Activated CD8-positive, alpha-beta T cell treated with anti-CD3 and anti-CD28 coated beads, Interleukin-2, amount 10 ng/mL, durations not matched to agents 7 days and 5 days (primary cell): Measurements from ENCODE around the gene MECP2. TPM values are rescaled to one million over a fixed set of nuclear protein-coding genes. Genes with fewer than 3 reads are reported as not detected.
A peak's percentile ranks its signal among the peaks of the same experiment; 100 is the strongest.

ENCODE experiments used
- ATAC-seq: fragments of 150-1000 bp; cut with Tn5 transposase; one replicate; pipeline ENCODE4 v1.10.0; 2021; ENCODE audit warnings: moderate library complexity
- CTCF ChIA-PET: fragments of 350-600 bp; sonication (Branson Sonifier 250); formaldehyde crosslinking; loops from one replicate; lab custom pipeline; 2021; ENCODE audit warnings: antibody characterized with exemption; lab: Charles Lee
- POLR2A ChIA-PET: fragments of 350-600 bp; sonication (Branson Sonifier 250); formaldehyde crosslinking; loops from one replicate; lab custom pipeline; 2021; ENCODE audit warnings: antibody characterized with exemption; lab: Charles Lee
- DNase-seq: peaks from one replicate; pipeline ENCODE4 v3.0.0-alpha.2; 2020
- H3K27ac Mint-ChIP-seq: one replicate; pipeline ENCODE4 v1.8.0; 2021; ENCODE audit warnings: mild to moderate bottlenecking, mixed read lengths
- H3K27me3 Mint-ChIP-seq: one replicate; pipeline ENCODE4 v1.8.0; 2021; ENCODE audit warnings: low read depth, mixed read lengths
- H3K36me3 Mint-ChIP-seq: one replicate; pipeline ENCODE4 v1.8.0; 2021; ENCODE audit warnings: low read depth, mixed read lengths
- H3K4me1 Mint-ChIP-seq: one replicate; pipeline ENCODE4 v1.8.0; 2021; ENCODE audit warnings: low read depth, mixed read lengths
- H3K4me3 Mint-ChIP-seq: one replicate; pipeline ENCODE4 v1.8.0; 2021; ENCODE audit warnings: mild to moderate bottlenecking, mixed read lengths
- H3K9me3 Mint-ChIP-seq: one replicate; pipeline ENCODE4 v1.8.0; 2022; ENCODE audit warnings: mixed read lengths; ENCODE audit not compliant: insufficient read depth
- total RNA-seq, 2 experiments: library from RNA; stranded (reverse); gene quantifications; one replicate each; pipeline ENCODE4 v1.2.3, GENCODE V29; 2021

The MECP2 gene
- total RNA-seq, 2 experiments from 2014 or later, result 65.4 to 65.5 TPM

GRCh38 chrX:154013614-154014360 is 83.7 kb downstream of the MECP2 start:
- H3K9me3 Mint-ChIP-seq, result no peaks in the 10 kb centered on the region
- H3K4me1 Mint-ChIP-seq, result peaks cover 21% of the 10 kb centered on the region
- CTCF ChIA-PET, result interaction anchor here (0.7 to 3.4 kb wide), 17 partner anchors 9 to 320 kb away, joined by 3 to 24 read pairs (median 4); partner anchors contain the start of gene TMEM187
- H3K27ac Mint-ChIP-seq, result peak overlapping the region; percentile 34
- no peak overlapping the region for H3K4me3 Mint-ChIP-seq
- H3K27me3 Mint-ChIP-seq, result no peaks in the 10 kb centered on the region
- peaks cover 56% of the 10 kb centered on the region for H3K36me3 Mint-ChIP-seq
- POLR2A ChIA-PET, result interaction anchor here (1.0 to 2.0 kb wide), 2 partner anchors 11 to 46 kb away, joined by 3 to 11 read pairs; no protein-coding TSS in a partner anchor
- ATAC-seq (peak; percentile 73), DNase-seq (peak; percentile 56)

GRCh38 chrX:154013001-154013421 is 84.5 kb downstream of the MECP2 start:
- peaks cover 19% of the 10 kb centered on the region for H3K4me1 Mint-ChIP-seq
- no peak overlapping the region for H3K4me3 Mint-ChIP-seq
- H3K9me3 Mint-ChIP-seq, result no peaks in the 10 kb centered on the region
- H3K36me3 Mint-ChIP-seq, result peaks cover 54% of the 10 kb centered on the region
- DNase-seq (no peak), ATAC-seq (no peak)
- no peaks in the 10 kb centered on the region for H3K27me3 Mint-ChIP-seq
- CTCF ChIA-PET, result interaction anchor here (0.9 to 3.4 kb wide), 15 partner anchors 8 to 321 kb away, joined by 3 to 24 read pairs (median 5); partner anchors contain the start of gene TMEM187
- POLR2A ChIA-PET, result interaction anchor here (0.5 to 2.0 kb wide), 3 partner anchors 10 to 27 kb away, joined by 3 to 11 read pairs (median 3); no protein-coding TSS in a partner anchor
- H3K27ac Mint-ChIP-seq, result no peak overlapping the region

GRCh38 chrX:154012336-154012991 is 85.1 kb downstream of the MECP2 start:
- no peak for DNase-seq
- peaks cover 19% of the 10 kb centered on the region for H3K4me1 Mint-ChIP-seq
- H3K36me3 Mint-ChIP-seq, result peaks cover 56% of the 10 kb centered on the region
- POLR2A ChIA-PET, result interaction anchor here (0.5 to 2.0 kb wide), 3 partner anchors 10 to 28 kb away, joined by 3 to 11 read pairs (median 3); no protein-coding TSS in a partner anchor
- no peaks in the 10 kb centered on the region for H3K9me3 Mint-ChIP-seq
- CTCF ChIA-PET, result interaction anchor here (0.9 to 3.4 kb wide), 10 partner anchors 10 to 322 kb away, joined by 3 to 24 read pairs (median 4); partner anchors contain the start of gene TMEM187
- ATAC-seq, result no peak
- no peak overlapping the region for H3K27ac Mint-ChIP-seq
- no peaks in the 10 kb centered on the region for H3K27me3 Mint-ChIP-seq
- H3K4me3 Mint-ChIP-seq, result no peak overlapping the region

- ChIA-PET CTCF (interaction anchor here (1.4 to 3.4 kb wide), 3 partner anchors 10 to 45 kb away, joined by 4 to 24 read pairs (median 8); no protein-coding TSS in a partner anchor), POLR2A (interaction anchor here (0.8 kb wide), 1 partner anchor 16 kb away, joined by 3 read pairs; no protein-coding TSS in a partner anchor)
- peaks cover 54% of the 10 kb centered on the region for H3K36me3 Mint-ChIP-seq
- no peak overlapping the region for H3K27ac Mint-ChIP-seq
- DNase-seq, result no peak
- ATAC-seq, result no peak
- no peaks in the 10 kb centered on the region for H3K27me3 Mint-ChIP-seq
- no peaks in the 10 kb centered on the region for H3K9me3 Mint-ChIP-seq
- H3K4me1 Mint-ChIP-seq, result peaks cover 19% of the 10 kb centered on the region
- H3K4me3 Mint-ChIP-seq, result no peak overlapping the region
Measured at GRCh38 chrX:154011376-154012335, 85.9 kb downstream of the MECP2 start.

GRCh38 chrX:154010330-154011087 is 87.0 kb downstream of the MECP2 start:
- H3K4me1 Mint-ChIP-seq, result peaks cover 14% of the 10 kb centered on the region
- no peaks in the 10 kb centered on the region for H3K27me3 Mint-ChIP-seq
- DNase-seq (no peak), ATAC-seq (no peak)
- H3K4me3 Mint-ChIP-seq, result no peak overlapping the region
- no peaks in the 10 kb centered on the region for H3K9me3 Mint-ChIP-seq
- ChIA-PET POLR2A (interaction anchor here (0.7 kb wide), 1 partner anchor 18 kb away, joined by 3 read pairs; no protein-coding TSS in a partner anchor), CTCF (no interaction called here)
- H3K27ac Mint-ChIP-seq, result no peak overlapping the region
- peaks cover 55% of the 10 kb centered on the region for H3K36me3 Mint-ChIP-seq

GRCh38 chrX:154008521-154008920 is 89.0 kb downstream of the MECP2 start:
- Mint-ChIP-seq H3K4me3 (no peak overlapping the region), H3K4me1 (peaks cover 2% of the 10 kb centered on the region), H3K36me3 (peaks cover 44% of the 10 kb centered on the region), H3K27me3 (no peaks in the 10 kb centered on the region), H3K9me3 (no peaks in the 10 kb centered on the region), H3K27ac (peak overlapping the region; percentile 34)
- ChIA-PET CTCF (no interaction called here), POLR2A (interaction anchor here (0.8 kb wide), 1 partner anchor 27 kb away, joined by 3 read pairs; no protein-coding TSS in a partner anchor)
- DNase-seq (no peak), ATAC-seq (no peak)

- POLR2A ChIA-PET, result interaction anchor here (1.0 kb wide), 1 partner anchor 17 kb away, joined by 3 read pairs; no protein-coding TSS in a partner anchor
- no peaks in the 10 kb centered on the region for H3K9me3 Mint-ChIP-seq
- no peak for DNase-seq
- no peaks in the 10 kb centered on the region for H3K27me3 Mint-ChIP-seq
- H3K4me1 Mint-ChIP-seq, result peaks cover 10% of the 10 kb centered on the region
- CTCF ChIA-PET, result no interaction called here
- H3K27ac Mint-ChIP-seq, result no peak overlapping the region
- H3K36me3 Mint-ChIP-seq, result peaks cover 38% of the 10 kb centered on the region
- no peak for ATAC-seq
- no peak overlapping the region for H3K4me3 Mint-ChIP-seq
Measured at GRCh38 chrX:154006947-154007346, 90.6 kb downstream of the MECP2 start.

- ChIA-PET CTCF (interaction anchor here (2.3 kb wide), 1 partner anchor 10 kb away, joined by 10 read pairs; no protein-coding TSS in a partner anchor), POLR2A (no interaction called here)
- Mint-ChIP-seq H3K36me3 (peaks cover 24% of the 10 kb centered on the region), H3K27ac (no peak overlapping the region), H3K4me3 (no peak overlapping the region), H3K27me3 (no peaks in the 10 kb centered on the region), H3K4me1 (peaks cover 15% of the 10 kb centered on the region), H3K9me3 (no peaks in the 10 kb centered on the region)
- ATAC-seq (no peak), DNase-seq (no peak)
Measured at GRCh38 chrX:154004315-154004714, 93.2 kb downstream of the MECP2 start.

- ATAC-seq, result peak; percentile 90
- peak; percentile 67 for DNase-seq
- CTCF ChIA-PET, result interaction anchor here (1.2 to 3.1 kb wide), 2 partner anchors 11 to 21 kb away, joined by 4 to 24 read pairs; no protein-coding TSS in a partner anchor
- peaks cover 14% of the 10 kb centered on the region for H3K36me3 Mint-ChIP-seq
- peaks cover 15% of the 10 kb centered on the region for H3K4me1 Mint-ChIP-seq
- peak overlapping the region; percentile 57 for H3K4me3 Mint-ChIP-seq
- POLR2A ChIA-PET, result interaction anchor here (0.9 to 2.2 kb wide), 3 partner anchors 11 to 31 kb away, joined by 4 to 11 read pairs (median 10); partner anchors contain the start of gene HCFC1
- no peaks in the 10 kb centered on the region for H3K27me3 Mint-ChIP-seq
- peak overlapping the region; percentile 88 for H3K27ac Mint-ChIP-seq
- no peaks in the 10 kb centered on the region for H3K9me3 Mint-ChIP-seq
Measured at GRCh38 chrX:154002215-154002719, 95.2 kb downstream of the MECP2 start.

GRCh38 chrX:154000051-154000450 is 97.5 kb downstream of the MECP2 start:
- Mint-ChIP-seq H3K4me3 (no peak overlapping the region), H3K27me3 (no peaks in the 10 kb centered on the region), H3K4me1 (peaks cover 15% of the 10 kb centered on the region), H3K36me3 (peaks cover 3% of the 10 kb centered on the region), H3K9me3 (no peaks in the 10 kb centered on the region), H3K27ac (no peak overlapping the region)
- ChIA-PET CTCF (interaction anchor here (3.1 kb wide), 1 partner anchor 13 kb away, joined by 24 read pairs; no protein-coding TSS in a partner anchor), POLR2A (no interaction called here)
- no peak for ATAC-seq
- no peak for DNase-seq
